ENCODE measurements around the gene HRCT1.

- TF ChIP-seq EZH2 (IDR thresholded peaks at IDR 0.05; ENCODE audit: low read length, unreplicated experiment), result no peak
- no peak for TF ChIP-seq CTCF (conservative IDR thresholded peaks at IDR 0.05; ENCODE audit: low read depth, low read length)
Measured at GRCh38 chr9:35938474-35939356, 32.7 kb downstream of the HRCT1 start.
